GM15510 (cell line): Measurements from ENCODE around the gene CCDC149.

Source experiments
- POLR2A ChIP-seq: IDR thresholded peaks from 3 replicates; pipeline ENCODE4 v1.6.1; 2011; ENCODE audit warnings: borderline replicate concordance; ENCODE audit not compliant: insufficient read length; ENCODE audit errors: extremely low read depth

The CCDC149 gene

GRCh38 chr4:24872720-24873119 lies 40.1 kb downstream of the CCDC149 start:
- TF ChIP-seq POLR2A: no peak

DNA sequence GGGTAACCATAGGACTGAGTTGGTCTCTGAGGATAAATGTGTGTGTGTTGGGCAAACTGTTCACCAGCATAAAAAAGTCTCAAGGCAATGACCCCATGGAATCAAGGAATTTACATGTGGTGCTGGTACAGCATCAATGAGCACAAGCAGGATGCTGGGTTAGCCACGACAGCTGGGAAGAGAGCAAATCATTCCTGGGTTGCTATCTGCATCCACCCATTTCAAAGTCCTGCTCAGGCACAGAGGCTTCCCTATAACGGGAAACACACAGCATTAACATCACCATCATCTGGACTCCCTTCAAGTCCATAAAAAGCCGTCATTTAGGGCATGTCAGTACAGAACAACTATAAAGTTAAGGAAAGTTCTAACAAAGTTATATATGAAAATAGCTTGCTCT lies 41.6 kb downstream of the CCDC149 start:
- no peak for TF ChIP-seq POLR2A

DNA sequence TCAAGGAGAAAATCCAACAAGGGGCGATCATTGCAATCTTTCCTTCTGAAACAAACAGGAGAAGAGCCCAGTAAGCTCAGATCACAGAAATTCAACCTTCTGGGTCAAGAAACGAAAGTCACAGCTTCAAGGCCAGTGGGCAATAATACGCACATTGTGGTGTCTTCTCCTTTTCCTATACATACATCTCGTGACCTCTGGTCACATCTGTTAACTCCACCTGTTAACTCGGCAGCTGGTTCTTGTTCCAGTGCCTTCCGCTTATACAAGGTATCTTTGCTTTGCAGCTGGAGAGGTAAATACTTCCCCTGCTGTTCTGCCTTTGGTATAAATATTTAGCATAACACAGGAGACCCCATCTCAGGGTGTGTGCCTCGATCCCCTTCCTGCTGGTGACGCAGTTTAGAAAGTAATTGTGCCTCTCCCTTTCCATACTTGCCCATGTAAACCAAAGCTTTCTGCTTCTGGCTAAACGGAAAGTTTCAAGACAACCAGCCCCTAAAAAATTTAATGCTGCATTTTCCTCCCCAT lies 45.0 kb downstream of the CCDC149 start:
- no peak for TF ChIP-seq POLR2A

GRCh38 chr4:24867251-24867650 lies 45.6 kb downstream of the CCDC149 start:
- TF ChIP-seq POLR2A: no peak

DNA sequence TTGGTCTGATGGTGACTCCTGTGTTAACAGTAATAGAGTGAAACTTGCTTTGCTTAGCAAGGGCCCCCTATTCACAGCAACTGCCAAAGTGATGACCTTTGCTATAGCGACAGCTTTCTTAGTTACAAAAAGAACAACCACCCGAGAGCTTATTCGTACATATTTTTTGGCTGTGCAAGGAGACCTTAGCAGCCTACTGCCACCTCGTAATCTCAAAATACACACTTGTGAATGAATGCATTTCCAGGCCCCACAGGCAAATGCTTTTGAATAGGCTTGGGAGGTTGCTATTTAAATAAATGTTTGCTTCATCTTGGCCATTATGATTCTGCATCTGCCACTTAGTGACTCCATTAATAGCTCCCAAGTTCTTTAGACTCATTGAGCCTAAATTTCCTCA lies 47.4 kb downstream of the CCDC149 start:
- TF ChIP-seq POLR2A: no peak

GRCh38 chr4:24863799-24864198 lies 49.0 kb downstream of the CCDC149 start:
- TF ChIP-seq POLR2A: no peak

DNA sequence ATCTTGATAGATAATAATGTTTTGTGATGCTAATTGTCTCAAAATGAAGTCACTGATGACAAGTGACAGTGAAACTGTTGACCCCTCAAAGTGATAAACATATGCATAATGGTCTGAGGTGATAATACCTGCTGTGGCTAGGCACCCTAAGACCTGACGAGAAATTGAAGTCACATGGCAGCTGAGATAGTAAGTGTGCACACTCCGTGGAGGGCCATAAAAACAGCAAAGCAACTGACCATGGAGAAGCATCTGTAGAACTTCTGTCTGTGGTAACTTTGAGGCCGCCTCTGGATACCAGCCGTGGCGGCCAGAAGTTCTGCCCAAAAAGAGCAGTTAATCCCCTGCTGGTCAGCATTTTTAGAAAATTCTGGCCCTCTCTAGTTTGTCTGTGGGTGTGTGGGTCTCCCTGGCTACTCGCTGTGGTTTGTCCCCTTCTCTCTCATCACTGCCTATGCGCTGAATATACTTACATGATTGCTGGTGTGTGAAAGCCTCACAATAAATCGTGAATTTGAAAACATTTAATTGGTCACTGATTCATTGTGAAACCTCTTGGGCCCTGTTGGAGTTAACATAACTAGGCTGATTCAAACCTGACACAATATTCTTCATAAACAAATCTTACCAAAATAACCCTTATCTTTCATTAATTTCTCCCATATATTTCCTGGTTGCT lies 50.6 kb downstream of the CCDC149 start:
- no peak for TF ChIP-seq POLR2A

GRCh38 chr4:24858550-24858949 lies 54.3 kb downstream of the CCDC149 start:
- no peak for TF ChIP-seq POLR2A

GRCh38 chr4:24858026-24858425 lies 54.8 kb downstream of the CCDC149 start:
- no peak for TF ChIP-seq POLR2A

DNA sequence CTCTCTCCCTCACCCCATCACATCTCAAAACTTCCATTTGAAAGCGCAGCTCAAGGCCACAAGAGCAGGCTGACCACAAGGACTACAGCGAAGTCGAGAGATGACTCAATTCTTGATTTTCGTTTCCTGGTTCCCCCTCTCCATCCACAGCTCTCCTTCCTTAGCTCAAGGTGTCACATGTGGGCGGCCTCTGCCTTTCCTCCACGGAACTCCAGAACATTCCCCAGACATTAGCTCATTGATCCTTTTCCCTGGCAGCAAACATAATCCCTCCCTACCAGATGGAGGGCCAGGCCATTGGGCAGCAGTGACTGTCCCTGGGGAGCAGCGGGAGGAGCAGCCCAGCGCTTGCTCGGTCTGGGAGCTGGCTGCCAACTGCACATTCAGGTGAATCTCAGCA lies 56.3 kb downstream of the CCDC149 start:
- no peak for TF ChIP-seq POLR2A

GRCh38 chr4:24855741-24856140 lies 57.1 kb downstream of the CCDC149 start:
- no peak for TF ChIP-seq POLR2A

DNA sequence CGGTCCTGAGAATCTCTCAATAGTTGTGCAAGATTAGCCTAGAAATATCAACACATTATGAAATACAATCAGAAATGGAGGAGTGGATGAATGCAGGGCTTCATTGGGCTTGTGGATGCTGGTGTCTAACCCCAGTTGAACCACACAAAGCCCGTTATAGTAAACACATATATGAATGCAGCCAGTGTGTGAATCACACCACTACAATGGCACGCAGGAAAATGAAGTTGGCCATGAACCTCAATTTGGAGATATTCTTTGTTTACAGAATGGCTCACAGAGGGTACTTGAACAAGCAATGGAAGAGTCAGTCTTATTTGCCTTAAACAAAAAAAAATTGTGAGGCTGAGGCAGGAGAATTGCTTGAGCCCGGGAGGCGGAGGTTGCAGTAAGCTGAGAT lies 59.7 kb downstream of the CCDC149 start:
- no peak for TF ChIP-seq POLR2A

DNA sequence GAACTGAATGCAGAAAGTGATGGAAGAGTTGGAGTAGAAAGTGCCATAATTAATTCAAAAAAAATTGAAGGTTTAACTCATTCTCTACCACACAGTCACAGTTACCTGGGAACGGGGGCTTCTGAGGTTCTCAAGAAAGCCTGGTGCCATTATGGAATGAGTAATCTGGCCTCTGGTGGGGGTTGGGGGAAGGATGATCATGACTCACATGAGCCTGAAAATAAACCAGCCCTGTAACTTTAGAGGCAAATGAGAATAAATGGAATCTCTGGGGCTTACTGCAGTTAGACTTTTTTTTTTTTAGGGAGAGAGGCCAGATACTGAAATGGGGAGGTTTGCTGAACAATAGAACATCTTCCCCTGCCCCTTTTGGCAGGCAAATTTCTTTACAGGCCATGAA lies 62.2 kb downstream of the CCDC149 start:
- TF ChIP-seq POLR2A: no peak

DNA sequence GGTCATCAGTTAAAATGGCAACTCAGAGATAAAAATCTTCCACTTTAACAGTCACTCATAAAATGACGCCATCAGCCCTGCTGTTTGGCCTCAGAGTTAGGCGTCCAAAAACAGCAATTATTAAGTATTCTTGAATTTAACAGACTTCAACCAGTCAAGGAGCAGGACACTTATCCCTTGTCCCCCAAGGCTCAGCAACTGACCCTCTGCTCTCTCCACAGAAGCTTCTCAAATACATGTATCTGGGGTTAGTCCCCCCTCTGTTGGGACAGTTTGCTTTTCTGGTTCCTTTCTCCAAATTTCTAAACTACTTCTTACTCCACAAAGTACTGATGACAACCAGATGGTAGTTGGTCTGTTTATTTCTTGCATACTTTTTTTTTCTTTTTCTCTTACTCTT lies 63.1 kb downstream of the CCDC149 start:
- TF ChIP-seq POLR2A: no peak

DNA sequence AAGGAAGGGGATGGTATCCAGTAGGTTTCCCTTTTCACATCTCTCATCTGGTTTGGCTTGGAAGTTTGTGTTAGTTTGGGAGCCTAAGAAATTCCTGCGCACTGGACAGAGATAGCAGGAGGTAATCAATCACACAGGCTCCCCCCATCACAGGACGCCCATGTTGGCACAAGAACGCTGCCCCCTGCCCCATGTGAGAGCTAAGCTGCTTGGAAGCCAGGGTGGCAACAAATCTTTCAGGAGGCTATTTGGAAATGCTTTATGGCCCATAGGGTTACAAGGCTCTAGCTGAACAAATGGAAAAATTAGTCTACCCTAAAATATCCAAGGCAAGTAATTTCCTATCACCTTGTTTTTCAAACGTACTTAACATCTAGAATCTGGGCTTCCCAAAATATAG lies 63.5 kb downstream of the CCDC149 start:
- TF ChIP-seq POLR2A: no peak

DNA sequence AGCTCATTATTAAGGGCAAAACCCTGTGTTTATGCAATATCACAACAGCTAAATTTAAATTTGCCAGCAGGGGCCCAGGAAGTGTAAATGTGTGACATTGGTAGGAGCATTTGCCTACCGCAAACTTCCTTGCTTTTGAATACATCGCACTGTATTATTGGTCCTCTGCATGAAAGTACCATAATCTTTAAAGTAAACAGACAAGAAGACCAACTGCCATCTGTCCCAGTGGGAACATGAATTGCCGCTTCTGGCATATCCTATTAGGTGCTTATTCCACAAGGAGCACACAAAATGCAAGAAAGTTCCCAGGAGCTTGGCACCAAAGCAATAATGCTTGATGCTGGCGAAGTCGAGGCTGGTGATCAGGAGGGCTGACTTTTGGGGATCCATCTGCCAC lies 66.1 kb downstream of the CCDC149 start:
- no peak for TF ChIP-seq POLR2A

- no peak for TF ChIP-seq POLR2A
These were observed 66.9 kb downstream of the CCDC149 start for GRCh38 chr4:24845902-24846301.
